ENCODE data around the gene GLA.

The GLA gene

DNA sequence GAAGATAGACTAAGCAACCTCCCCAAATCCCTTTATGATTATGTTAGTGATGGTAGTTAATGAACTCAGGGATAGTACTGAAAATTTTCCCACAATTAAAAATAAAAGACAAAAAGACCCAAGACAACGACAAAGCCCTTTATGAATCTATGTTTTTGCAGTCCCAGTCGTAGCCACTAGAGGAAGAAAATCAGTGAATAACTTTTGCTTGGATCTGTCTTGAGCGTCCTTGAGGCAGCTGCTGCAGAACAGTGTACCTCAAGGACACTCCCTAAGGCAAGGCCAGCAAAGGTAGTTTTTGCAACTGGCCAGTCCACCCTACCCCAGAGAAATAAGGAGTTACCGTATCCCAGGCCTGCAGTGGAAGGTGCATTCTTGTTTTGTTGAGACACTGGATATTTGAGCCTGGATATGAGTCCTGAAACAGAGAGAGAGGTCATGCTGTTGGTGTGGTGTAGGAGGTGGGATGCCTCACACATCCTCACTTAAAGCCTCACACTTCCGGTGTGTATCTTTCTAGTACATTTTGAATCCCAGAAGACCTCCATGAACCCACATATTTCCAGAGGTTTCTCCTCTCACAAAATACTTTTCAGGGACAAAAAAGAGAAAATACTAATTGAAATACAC, 50.4 kb downstream of the GLA start:
- no peak for DNase-seq (ENCODE audit: low read depth, low spot score)

DNA sequence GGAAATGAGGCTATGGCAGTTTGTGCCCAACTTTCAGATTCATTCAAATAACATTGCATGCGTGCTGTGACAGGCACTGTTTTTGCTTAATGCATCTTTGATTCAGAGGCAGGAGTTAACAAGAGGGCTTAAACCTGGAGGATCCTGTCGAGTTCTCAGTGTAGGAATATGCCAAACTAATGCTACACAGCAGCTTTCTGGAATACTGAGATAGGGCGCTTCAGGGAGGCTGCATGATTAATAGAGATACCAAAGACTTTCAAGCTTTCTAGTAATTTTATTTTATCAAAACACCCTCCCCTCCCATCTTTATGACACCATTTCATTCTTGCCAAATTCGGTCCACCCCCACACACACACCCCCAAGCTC, 58.5 kb downstream of the GLA start:
- DNase-seq (ENCODE audit: low read depth, low spot score): no peak

DNA sequence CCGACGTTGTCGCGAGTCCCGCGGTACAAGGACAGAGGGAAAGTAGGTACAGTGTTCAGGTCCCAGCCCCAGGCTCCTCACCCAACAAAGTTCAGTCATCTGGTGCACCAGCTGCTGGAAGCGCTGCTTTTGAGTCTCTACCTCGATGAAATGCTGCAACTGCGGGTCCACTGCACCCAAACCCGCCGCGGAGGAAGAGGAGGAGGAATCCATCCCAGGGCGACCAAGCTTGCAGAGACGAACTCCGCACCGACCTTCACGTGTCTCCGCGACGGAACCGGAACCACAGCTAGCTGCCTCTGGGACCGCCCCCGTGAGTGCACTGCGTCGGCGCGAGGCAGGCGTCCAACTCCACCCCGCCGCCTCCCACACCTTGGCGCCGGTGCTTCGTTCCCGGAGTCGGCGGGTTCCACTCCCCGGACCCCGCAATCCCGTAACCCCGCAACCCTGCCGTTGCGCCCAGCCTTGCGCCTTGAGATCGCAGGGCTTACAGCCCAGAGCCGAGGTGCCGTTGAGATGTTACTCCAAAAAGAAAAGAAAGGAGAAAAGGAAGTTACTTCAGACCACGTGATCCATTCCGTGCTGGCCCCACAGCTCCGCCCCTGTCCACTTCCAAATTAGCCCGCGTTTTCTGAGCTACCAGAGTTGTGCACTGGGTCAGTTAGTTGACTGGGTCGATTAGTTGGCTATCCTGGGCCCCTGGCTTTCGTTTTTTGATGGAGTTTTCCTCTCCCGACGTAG, 59.1 kb downstream of the GLA start, which contains the start of gene TIMM8A:
Gene TIMM8A, minus strand, starts transcription at position 291 of the 741 bp plus-strand sequence. Its CDS starts 78 bp downstream, at position 213.
- peak; percentile 13 for DNase-seq (ENCODE audit: low read depth, low spot score)

DNA sequence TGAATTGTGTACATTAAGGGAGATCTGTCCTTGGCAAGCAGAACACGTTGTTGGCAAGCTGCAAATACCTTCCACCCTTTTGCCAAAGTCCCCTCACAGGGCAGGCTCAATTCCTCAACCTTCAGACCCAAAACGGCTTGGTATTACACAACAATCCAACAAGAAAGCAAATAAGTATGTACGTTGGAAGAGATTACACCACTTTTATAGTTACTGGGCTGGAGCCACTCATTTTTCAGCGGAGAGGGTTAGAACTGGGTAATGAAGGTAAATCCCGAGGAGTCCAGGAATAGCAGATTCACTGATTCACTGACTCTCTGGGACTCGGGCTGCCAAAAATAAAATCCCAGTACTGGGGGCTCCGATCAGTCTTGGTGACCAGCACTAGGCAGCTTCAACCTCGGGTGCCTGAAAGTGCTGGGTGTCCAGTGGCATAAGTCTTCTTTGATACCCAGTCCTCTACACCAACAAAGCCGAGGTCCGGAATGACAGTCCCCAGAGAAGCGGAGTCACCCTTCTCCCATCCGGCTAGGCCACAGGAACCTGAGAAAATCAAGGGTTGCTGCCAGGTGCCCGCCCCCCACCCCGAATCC, 59.8 kb downstream of the GLA start:
- DNase-seq (ENCODE audit: low read depth, low spot score): no peak

All from brain pericyte (primary cell).